ENCODE results near the gene DEPP1. TPM values are rescaled to one million over a fixed set of nuclear protein-coding genes. Genes with fewer than 3 reads are reported as not detected.

The DEPP1 gene
- total and polyA plus RNA-seq, 10 of the 15 experiments (the other 5 are each of a cell fraction or from before 2014, with no cell fraction given), result 1.7 to 12.1 (median 7.3) TPM

DNA sequence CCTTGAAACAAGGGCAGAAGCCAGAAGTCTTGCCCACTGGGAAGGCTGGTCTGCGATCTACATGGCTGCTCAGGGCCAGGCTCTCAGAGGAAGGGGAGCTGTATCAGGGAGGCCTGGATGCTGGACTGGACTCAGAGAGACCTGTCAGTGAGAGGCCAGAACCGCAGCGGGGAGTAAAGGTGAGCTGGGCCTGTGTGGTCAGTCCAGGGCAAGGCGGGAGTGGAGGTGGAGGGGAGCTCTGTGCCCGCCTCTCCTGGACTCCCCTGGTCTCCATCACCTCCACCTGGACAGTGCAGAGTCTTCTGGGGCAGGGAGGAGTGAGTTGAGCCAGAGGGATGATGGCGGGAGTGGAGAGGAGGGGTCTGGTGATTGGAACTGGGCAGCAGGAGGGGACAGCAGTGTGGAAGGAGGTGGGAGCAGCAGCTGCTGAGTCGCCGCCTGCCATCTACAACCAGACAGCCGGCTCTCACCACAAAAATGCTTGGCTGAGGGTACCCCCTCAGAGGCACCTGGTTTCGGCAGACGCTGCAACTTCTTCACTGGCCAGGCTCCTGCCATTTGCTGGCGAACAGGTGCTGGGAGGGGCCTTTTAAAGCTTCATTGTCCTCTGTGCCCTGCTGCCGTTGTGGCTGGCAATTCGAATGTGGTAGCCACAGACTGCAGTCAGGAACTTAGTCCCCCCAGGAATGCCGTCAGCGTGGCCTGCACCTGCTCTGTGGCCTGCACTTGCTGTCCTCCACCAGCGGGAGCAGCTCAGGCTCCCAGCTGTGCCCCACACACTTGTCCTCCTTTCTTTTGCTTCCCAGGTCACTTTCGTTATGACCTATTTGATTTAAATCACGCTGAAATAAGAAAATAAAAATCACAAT, 15.5 kb downstream of the DEPP1 start (continued):
- TF ChIP-seq, protein P1, sequence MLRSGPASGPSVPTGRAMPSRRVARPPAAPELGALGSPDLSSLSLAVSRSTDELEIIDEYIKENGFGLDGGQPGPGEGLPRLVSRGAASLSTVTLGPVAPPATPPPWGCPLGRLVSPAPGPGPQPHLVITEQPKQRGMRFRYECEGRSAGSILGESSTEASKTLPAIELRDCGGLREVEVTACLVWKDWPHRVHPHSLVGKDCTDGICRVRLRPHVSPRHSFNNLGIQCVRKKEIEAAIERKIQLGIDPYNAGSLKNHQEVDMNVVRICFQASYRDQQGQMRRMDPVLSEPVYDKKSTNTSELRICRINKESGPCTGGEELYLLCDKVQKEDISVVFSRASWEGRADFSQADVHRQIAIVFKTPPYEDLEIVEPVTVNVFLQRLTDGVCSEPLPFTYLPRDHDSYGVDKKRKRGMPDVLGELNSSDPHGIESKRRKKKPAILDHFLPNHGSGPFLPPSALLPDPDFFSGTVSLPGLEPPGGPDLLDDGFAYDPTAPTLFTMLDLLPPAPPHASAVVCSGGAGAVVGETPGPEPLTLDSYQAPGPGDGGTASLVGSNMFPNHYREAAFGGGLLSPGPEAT (IDR thresholded peaks at IDR 0.05; ENCODE audit: low read depth), result peak; percentile 31
- peak; percentile 41; the same call in 1 of the 2 replicates for TF ChIP-seq ATF7 (IDR thresholded peaks at IDR 0.05; ENCODE audit: low read depth)
- TF ChIP-seq TAF1 (IDR thresholded peaks at IDR 0.05; ENCODE audit: borderline replicate concordance, low read depth, low read length), result no peak
- TF ChIP-seq SP1 (IDR thresholded peaks at IDR 0.05; ENCODE audit: low read depth, low read length), result no peak
- TF ChIP-seq, protein P2, sequence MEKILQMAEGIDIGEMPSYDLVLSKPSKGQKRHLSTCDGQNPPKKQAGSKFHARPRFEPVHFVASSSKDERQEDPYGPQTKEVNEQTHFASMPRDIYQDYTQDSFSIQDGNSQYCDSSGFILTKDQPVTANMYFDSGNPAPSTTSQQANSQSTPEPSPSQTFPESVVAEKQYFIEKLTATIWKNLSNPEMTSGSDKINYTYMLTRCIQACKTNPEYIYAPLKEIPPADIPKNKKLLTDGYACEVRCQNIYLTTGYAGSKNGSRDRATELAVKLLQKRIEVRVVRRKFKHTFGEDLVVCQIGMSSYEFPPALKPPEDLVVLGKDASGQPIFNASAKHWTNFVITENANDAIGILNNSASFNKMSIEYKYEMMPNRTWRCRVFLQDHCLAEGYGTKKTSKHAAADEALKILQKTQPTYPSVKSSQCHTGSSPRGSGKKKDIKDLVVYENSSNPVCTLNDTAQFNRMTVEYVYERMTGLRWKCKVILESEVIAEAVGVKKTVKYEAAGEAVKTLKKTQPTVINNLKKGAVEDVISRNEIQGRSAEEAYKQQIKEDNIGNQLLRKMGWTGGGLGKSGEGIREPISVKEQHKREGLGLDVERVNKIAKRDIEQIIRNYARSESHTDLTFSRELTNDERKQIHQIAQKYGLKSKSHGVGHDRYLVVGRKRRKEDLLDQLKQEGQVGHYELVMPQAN (conservative IDR thresholded peaks at IDR 0.05), result no peak
- peak; percentile 28 to 60; a peak in 3 of 4 replicates for TF ChIP-seq BHLHE40 (IDR thresholded peaks at IDR 0.05; ENCODE audit: borderline replicate concordance in 1 of 2, low read depth in 2 of 2, low read length in 1 of 2)
- peak; percentile 29; the same call in 1 of the 2 replicates for TF ChIP-seq TBL1XR1 (IDR thresholded peaks at IDR 0.05; ENCODE audit: low read depth, low read length)
- TF ChIP-seq BACH1 (IDR thresholded peaks at IDR 0.05; ENCODE audit: borderline replicate concordance), result peak; percentile 26; the same call in 1 of the 2 replicates
- TF ChIP-seq HDGF (IDR thresholded peaks at IDR 0.05), result peak; percentile 46; the same call in 1 of the 2 replicates
- TF ChIP-seq ZNF384 (IDR thresholded peaks at IDR 0.05; ENCODE audit: borderline replicate concordance, low read depth, low read length), result no peak
- TF ChIP-seq ZNF274 (IDR thresholded peaks at IDR 0.05; ENCODE audit: insufficient read depth, insufficient read length), result no peak
- peak; percentile 82 for TF ChIP-seq EED (IDR thresholded peaks at IDR 0.05; ENCODE audit: low read depth)
- no peak for TF ChIP-seq KLF5 (IDR thresholded peaks at IDR 0.05; ENCODE audit: partially characterized antibody)
- TF ChIP-seq MYB (IDR thresholded peaks at IDR 0.05; ENCODE audit: borderline replicate concordance, low read depth, low read length), result no peak
- no peak for TF ChIP-seq STAT1 (conservative IDR thresholded peaks at IDR 0.05)
- no peak for TF ChIP-seq CEBPB (IDR thresholded peaks at IDR 0.05; ENCODE audit: borderline replicate concordance in 1 of 2, low read depth in 2 of 2, low read length in 2 of 2)
- no peak for TF ChIP-seq GABPA (IDR thresholded peaks at IDR 0.05; ENCODE audit: low read depth)
- no peak for TF ChIP-seq RELA (IDR thresholded peaks at IDR 0.05; ENCODE audit: borderline replicate concordance, partially characterized antibody)
- TF ChIP-seq, protein P3, sequence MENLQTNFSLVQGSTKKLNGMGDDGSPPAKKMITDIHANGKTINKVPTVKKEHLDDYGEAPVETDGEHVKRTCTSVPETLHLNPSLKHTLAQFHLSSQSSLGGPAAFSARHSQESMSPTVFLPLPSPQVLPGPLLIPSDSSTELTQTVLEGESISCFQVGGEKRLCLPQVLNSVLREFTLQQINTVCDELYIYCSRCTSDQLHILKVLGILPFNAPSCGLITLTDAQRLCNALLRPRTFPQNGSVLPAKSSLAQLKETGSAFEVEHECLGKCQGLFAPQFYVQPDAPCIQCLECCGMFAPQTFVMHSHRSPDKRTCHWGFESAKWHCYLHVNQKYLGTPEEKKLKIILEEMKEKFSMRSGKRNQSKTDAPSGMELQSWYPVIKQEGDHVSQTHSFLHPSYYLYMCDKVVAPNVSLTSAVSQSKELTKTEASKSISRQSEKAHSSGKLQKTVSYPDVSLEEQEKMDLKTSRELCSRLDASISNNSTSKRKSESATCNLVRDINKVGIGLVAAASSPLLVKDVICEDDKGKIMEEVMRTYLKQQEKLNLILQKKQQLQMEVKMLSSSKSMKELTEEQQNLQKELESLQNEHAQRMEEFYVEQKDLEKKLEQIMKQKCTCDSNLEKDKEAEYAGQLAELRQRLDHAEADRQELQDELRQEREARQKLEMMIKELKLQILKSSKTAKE (IDR thresholded peaks at IDR 0.05; ENCODE audit: low read depth, poor library complexity, severe bottlenecking), result no peak
- TF ChIP-seq, protein P4, sequence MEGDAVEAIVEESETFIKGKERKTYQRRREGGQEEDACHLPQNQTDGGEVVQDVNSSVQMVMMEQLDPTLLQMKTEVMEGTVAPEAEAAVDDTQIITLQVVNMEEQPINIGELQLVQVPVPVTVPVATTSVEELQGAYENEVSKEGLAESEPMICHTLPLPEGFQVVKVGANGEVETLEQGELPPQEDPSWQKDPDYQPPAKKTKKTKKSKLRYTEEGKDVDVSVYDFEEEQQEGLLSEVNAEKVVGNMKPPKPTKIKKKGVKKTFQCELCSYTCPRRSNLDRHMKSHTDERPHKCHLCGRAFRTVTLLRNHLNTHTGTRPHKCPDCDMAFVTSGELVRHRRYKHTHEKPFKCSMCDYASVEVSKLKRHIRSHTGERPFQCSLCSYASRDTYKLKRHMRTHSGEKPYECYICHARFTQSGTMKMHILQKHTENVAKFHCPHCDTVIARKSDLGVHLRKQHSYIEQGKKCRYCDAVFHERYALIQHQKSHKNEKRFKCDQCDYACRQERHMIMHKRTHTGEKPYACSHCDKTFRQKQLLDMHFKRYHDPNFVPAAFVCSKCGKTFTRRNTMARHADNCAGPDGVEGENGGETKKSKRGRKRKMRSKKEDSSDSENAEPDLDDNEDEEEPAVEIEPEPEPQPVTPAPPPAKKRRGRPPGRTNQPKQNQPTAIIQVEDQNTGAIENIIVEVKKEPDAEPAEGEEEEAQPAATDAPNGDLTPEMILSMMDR (IDR thresholded peaks at IDR 0.05 in 2 of 3, conservative IDR thresholded peaks at IDR 0.05 in 1 of 3; ENCODE audit: control insufficient read depth in 2 of 3, extremely low read depth in 1 of 3, insufficient read depth in 1 of 3, low read depth in 3 of 3, low read length in 3 of 3), result peak; percentile 31 to 51 (median 35); a peak in 2 of 6 replicates
- no peak for TF ChIP-seq SIX5 (IDR thresholded peaks at IDR 0.05; ENCODE audit: low read depth, low read length, severe bottlenecking)
- TF ChIP-seq POLR2AphosphoS5 (IDR thresholded peaks at IDR 0.05; ENCODE audit: low read length), result no peak
